ENCODE data around the gene ADAM10. TPM values are rescaled to one million over a fixed set of nuclear protein-coding genes. Genes with fewer than 3 reads are reported as not detected.

Gene ADAM10
- polyA plus RNA-seq, 1 of the 3 experiments (the other 2 are of a cell fraction) = 83.5 TPM

- WGBS (ENCODE audit: low lambda C conversion rate) = 89% methylated on average over 14 of the region's 14 CpGs
- TF ChIP-seq MXI1 (IDR thresholded peaks at IDR 0.05; ENCODE audit: low read depth, low read length) (no peak), NRF1 (IDR thresholded peaks at IDR 0.05; ENCODE audit: low read depth, low read length) (no peak), FOXM1 (IDR thresholded peaks at IDR 0.05; ENCODE audit: low read depth) (no peak), RXRA (IDR thresholded peaks at IDR 0.05; ENCODE audit: borderline replicate concordance, low read depth) (no peak), JUND (IDR thresholded peaks at IDR 0.05) (no peak), GABPA (IDR thresholded peaks at IDR 0.05; ENCODE audit: low read depth) (no peak), RAD21 (IDR thresholded peaks at IDR 0.05; ENCODE audit: low read length) (no peak)
- no peak overlapping the region for H3K4me2 ChIP-seq
- no peaks in the 10 kb centered on the region for H3K9me2 ChIP-seq
- H3K4me1 ChIP-seq (ENCODE audit: control insufficient read depth in 1 of 2, insufficient read depth in 2 of 2, low read depth in 1 of 2, low read length in 1 of 2) = no peaks in the 10 kb centered on the region
- H3K36me3 ChIP-seq (replicated peaks in 1 of 2; ENCODE audit: control insufficient read depth in 1 of 2, insufficient read depth in 2 of 2, low read length in 1 of 2) = no peaks in the 10 kb centered on the region
- no peaks in the 10 kb centered on the region for H3K9me3 ChIP-seq
- H3K27me3 ChIP-seq (ENCODE audit: insufficient read depth) = no peaks in the 10 kb centered on the region
- no peak overlapping the region for H3K4me3 ChIP-seq (ENCODE audit: low read depth in 2 of 2, low read length in 1 of 2)
- ChIA-PET POLR2A (no interaction called here), CTCF (interaction anchor here (1.0 kb wide), 1 partner anchor 24 kb away, joined by 3 read pairs; no protein-coding TSS in a partner anchor)
- no peaks in the 10 kb centered on the region for H4K20me1 ChIP-seq (ENCODE audit: insufficient read depth)
- no peak overlapping the region for H3K9ac ChIP-seq
- no peak overlapping the region for H2AFZ ChIP-seq (ENCODE audit: low read depth)
- no peak for DNase-seq
- no peaks in the 10 kb centered on the region for H3K79me2 ChIP-seq (ENCODE audit: insufficient read depth)
- H3F3A ChIP-seq (replicated peaks; ENCODE audit: insufficient read depth) = no peaks in the 10 kb centered on the region
- H3K27ac ChIP-seq (ENCODE audit: low read depth in 2 of 2, low read length in 1 of 2) = no peak overlapping the region
Observed at GRCh38 chr15:58575045-58575786, 174.3 kb downstream of the ADAM10 start.

GRCh38 chr15:58574631-58575030, 174.9 kb downstream of the ADAM10 start:
- ChIA-PET POLR2A (interaction anchor here (0.8 kb wide), 1 partner anchor 196 kb away, joined by 3 read pairs; the partner anchor contains the start of gene MINDY2), CTCF (interaction anchor here (1.0 kb wide), 1 partner anchor 24 kb away, joined by 3 read pairs; no protein-coding TSS in a partner anchor)
- Histone ChIP-seq H3K4me1 (ENCODE audit: control insufficient read depth in 1 of 2, insufficient read depth in 2 of 2, low read depth in 1 of 2, low read length in 1 of 2) (no peaks in the 10 kb centered on the region), H3F3A (replicated peaks; ENCODE audit: insufficient read depth) (no peaks in the 10 kb centered on the region), H3K27me3 (ENCODE audit: insufficient read depth) (no peaks in the 10 kb centered on the region), H3K9ac (no peak overlapping the region), H3K9me3 (no peaks in the 10 kb centered on the region), H3K4me2 (no peak overlapping the region), H3K27ac (ENCODE audit: low read depth in 2 of 2, low read length in 1 of 2) (no peak overlapping the region), H3K36me3 (replicated peaks in 1 of 2; ENCODE audit: control insufficient read depth in 1 of 2, insufficient read depth in 2 of 2, low read length in 1 of 2) (no peaks in the 10 kb centered on the region), H4K20me1 (ENCODE audit: insufficient read depth) (no peaks in the 10 kb centered on the region), H2AFZ (ENCODE audit: low read depth) (no peak overlapping the region), H3K79me2 (ENCODE audit: insufficient read depth) (no peaks in the 10 kb centered on the region), H3K4me3 (ENCODE audit: low read depth in 2 of 2, low read length in 1 of 2) (no peak overlapping the region), H3K9me2 (no peaks in the 10 kb centered on the region)
- DNase-seq = no peak
- TF ChIP-seq SMC3 (IDR thresholded peaks at IDR 0.05; ENCODE audit: low read depth, low read length) = no peak
- TF ChIP-seq POLR2AphosphoS5 (IDR thresholded peaks at IDR 0.05; ENCODE audit: low read depth, low read length) = no peak
- TF ChIP-seq RXRA (IDR thresholded peaks at IDR 0.05; ENCODE audit: borderline replicate concordance, low read depth) = no peak
- TF ChIP-seq TEAD4 (IDR thresholded peaks at IDR 0.05; ENCODE audit: borderline replicate concordance, insufficient read depth) = no peak
- no peak for TF ChIP-seq USF2 (IDR thresholded peaks at IDR 0.05; ENCODE audit: borderline replicate concordance, low read depth, low read length)
- WGBS (ENCODE audit: low lambda C conversion rate) = 88% methylated on average over 4 of the region's 4 CpGs

GRCh38 chr15:58573270-58573669, 176.2 kb downstream of the ADAM10 start:
- POLR2A ChIA-PET = no interaction called here
- CTCF ChIA-PET = no interaction called here

More at GRCh38 chr15:58573270-58573669, 176.2 kb downstream of the ADAM10 start:
- Histone ChIP-seq H3K27me3 (ENCODE audit: insufficient read depth) (no peaks in the 10 kb centered on the region), H3F3A (replicated peaks; ENCODE audit: insufficient read depth) (peaks cover 4% of the 10 kb centered on the region), H3K4me1 (ENCODE audit: control insufficient read depth in 1 of 2, insufficient read depth in 2 of 2, low read depth in 1 of 2, low read length in 1 of 2) (no peaks in the 10 kb centered on the region), H3K9me3 (no peaks in the 10 kb centered on the region), H3K79me2 (ENCODE audit: insufficient read depth) (no peaks in the 10 kb centered on the region), H3K9me2 (no peaks in the 10 kb centered on the region), H2AFZ (ENCODE audit: low read depth) (no peak overlapping the region), H3K4me3 (ENCODE audit: low read depth in 2 of 2, low read length in 1 of 2) (no peak overlapping the region), H3K9ac (no peak overlapping the region), H3K4me2 (no peak overlapping the region), H4K20me1 (ENCODE audit: insufficient read depth) (no peaks in the 10 kb centered on the region), H3K36me3 (replicated peaks in 1 of 2; ENCODE audit: control insufficient read depth in 1 of 2, insufficient read depth in 2 of 2, low read length in 1 of 2) (no peaks in the 10 kb centered on the region), H3K27ac (ENCODE audit: low read depth in 2 of 2, low read length in 1 of 2) (no peak overlapping the region)
- no peak for DNase-seq
- 79% methylated on average over 4 of the region's 4 CpGs for WGBS (ENCODE audit: low lambda C conversion rate)
- TF ChIP-seq NRF1 (IDR thresholded peaks at IDR 0.05; ENCODE audit: low read depth, low read length) (no peak), PBX3 (IDR thresholded peaks at IDR 0.05) (no peak), SIN3A (IDR thresholded peaks at IDR 0.05; ENCODE audit: borderline replicate concordance, low read depth, low read length) (no peak), RCOR1 (IDR thresholded peaks at IDR 0.05; ENCODE audit: low read length) (no peak), YY1 (IDR thresholded peaks at IDR 0.05; ENCODE audit: low read depth) (no peak), GATA2 (CRISPR knock-in tag; IDR thresholded peaks at IDR 0.05) (no peak)

Data from SK-N-SH (cell line).